ENCODE results near the gene NOL4L.

The NOL4L gene

DNA sequence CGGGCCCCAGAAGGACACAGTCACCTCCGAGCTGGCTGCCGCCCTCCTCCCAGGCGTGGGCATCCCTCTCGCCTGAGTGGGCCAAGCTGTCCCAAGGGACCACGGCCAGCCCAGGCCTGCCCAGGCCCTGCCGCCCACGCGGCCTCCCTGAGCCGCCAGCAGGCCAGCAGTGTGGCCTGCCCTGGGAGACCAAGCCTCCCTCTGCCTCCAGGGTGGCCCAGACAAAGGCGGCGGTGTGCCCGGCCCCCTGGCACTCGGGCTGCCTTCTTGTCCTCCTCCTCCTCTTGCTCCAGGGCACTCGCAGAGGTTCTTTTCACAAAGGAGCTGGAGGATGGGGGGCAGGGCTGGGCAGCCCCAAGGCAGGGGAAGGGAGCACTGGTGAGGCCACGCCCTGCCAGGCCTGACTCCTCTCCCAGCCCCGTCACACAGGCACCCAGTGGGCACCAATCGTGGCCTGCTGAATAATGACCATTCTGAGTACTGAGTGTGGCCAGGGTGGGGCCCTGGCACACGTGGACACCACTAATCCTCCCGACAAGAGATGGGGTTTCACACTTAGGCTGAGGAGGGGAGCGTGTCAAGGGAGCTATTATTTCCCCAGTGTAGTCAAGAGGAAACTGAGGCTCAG lies 25.3 kb downstream of the NOL4L start:
- DNase-seq: peak; percentile 84

DNA sequence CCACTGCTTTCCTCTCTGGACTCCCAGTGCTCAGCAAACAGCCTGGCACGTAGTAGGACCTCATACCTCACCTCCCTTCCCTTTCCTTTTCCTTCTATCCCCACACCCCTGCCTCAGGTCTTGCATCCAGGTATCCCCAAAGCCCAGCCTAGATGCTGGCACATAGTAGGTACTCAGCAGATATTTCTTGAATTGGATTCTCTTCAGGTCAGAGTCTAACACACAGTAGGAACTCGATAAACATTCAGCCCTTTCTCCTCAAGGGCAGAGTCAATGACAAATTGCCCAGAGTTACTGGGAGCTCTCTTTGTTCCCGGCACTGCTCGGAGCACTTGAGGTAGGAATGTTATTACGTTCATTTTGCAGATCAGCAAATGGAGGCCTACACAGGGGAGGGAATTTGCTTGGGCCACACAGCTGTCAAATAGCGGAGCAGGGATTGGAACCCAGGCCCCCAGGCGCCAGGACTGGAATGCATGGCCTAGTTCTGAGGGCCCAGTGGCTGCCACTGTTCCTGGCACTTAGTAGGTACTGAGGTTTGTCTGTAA lies 25.9 kb downstream of the NOL4L start:
- peak; percentile 67 for DNase-seq

DNA sequence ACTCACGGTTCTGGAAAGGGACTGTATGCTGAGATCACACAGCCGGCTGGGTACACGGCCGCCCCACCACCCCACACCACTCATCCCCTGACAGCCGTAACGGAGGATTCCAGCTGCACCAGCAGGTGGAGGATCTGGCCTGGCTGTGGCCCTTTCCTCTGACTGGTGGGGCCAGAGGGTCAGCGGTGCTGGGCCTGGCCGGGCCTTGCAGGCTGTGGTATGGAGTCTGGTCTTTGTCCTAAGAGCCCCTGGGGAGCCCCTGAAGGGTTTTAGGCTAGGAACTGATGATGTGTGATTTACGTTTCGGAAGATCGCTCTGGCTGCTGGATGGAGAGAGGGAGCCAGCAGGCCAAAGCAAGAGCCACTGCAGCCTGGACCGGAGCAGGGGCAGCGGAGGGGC lies 26.6 kb downstream of the NOL4L start:
- peak; percentile 24 for DNase-seq

DNA sequence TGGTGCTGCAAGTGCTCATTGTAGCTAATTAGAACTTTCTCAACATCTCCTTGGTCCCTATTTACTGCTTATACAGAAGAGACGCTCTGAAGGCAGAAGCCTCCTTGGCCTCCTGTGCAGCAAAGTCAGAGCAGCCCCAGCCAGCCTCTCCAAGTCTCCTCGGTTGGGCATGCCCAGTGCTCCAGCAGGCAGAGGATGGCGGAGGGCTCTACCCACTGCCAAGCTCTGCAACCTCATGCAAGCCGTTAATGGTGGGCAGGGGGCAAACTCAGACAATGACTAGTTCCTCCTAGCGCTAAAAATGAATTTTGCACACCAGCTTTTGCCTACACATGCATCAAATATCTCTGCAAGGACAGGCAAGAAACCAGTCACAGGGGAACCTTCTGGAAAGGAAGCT lies 27.8 kb downstream of the NOL4L start:
- no peak for DNase-seq

DNA sequence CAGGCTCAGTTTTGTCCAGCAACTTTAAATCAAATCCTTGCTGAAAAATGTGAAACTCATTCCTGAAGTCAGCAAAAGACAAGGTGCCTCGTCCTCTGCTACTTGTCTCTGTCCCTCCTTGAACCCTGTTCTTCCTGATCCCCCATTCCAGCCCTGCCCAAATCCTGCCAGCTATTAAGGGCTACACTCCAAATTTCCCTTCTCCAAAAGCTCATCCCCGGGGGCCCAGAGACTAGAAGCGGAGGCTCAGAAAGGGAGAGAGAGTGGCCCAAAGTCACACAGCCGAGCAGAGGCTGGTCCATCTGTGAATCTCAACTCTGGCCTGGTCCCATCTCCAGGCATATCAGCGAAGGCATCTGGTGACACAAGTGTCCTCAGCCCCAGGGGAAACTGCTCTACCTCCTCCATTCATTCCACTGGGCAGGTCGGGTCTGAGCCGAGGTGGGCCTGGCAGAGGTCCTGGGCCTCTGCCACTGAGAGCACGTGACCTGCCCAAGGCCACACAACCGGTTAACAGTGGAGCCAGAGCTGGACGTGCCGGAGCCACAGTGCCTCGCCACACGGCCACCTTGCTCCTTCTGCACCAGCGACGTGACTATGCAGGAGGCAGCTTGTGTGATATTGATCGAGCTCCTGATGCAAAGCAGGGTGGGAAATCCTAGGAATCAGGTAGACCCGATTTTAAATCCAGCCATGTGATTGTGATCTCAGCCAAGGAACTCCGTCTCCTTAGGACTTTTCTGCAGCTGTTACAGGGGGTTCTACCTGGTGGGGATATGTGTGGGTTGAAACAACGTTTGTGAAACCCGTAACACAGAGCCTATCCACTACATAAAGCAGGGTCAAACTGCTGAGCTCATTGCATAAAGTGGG lies 28.6 kb downstream of the NOL4L start:
- DNase-seq: no peak

DNA sequence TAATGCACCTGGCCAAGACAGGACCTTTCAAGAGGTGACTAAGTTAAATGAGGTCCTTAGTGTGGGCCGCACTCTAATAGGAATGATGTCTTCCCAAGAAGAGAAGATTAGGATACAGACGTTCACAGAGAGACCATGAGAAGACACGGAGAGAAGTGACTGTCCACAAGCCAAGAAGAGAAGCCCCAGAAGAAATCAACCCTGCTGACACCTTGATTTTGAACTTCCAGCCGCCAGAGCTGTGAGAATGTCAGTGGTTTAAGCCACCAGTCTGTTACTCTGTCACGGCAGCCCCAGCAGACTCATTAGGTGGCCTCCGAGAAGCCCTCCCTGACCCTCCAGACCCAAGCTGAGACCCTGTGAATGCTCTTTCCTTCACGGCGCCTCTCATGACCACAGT lies 29.5 kb downstream of the NOL4L start:
- no peak for DNase-seq

DNA sequence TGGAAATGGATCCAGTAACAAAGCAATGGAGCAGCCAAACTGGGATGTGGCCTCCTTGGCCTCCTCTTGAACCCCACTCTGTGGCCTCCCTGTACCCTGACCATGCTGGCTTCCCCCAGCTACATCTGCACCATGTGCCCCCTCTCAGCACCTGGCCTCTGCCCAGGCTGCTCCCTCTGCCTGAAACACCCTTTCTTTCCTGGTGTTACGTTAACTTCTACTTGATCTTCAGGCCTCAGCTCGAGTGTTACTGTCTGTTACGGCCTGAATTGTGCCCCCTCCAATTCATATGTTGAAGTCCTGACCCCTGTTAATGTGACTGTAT lies 30.2 kb downstream of the NOL4L start:
- DNase-seq: no peak

DNA sequence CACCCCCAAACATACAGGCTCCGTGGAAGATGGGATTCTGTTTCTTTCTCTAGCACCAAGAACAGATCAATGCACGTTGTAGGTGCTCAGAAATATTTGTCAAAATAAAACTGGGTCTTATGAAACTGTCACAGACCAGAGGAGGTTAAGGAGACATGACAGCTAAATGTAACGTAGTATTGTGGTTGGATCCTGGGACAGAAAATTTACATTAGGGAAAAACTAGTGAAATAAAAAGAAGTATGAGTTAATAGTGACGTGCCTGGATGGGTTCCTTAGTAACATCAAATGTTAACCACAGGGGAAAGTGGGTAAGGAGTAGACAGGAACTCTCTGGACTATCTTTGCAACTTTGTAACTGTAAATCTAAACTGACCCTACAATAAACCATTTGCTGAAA lies 31.5 kb downstream of the NOL4L start:
- no peak for DNase-seq

DNA sequence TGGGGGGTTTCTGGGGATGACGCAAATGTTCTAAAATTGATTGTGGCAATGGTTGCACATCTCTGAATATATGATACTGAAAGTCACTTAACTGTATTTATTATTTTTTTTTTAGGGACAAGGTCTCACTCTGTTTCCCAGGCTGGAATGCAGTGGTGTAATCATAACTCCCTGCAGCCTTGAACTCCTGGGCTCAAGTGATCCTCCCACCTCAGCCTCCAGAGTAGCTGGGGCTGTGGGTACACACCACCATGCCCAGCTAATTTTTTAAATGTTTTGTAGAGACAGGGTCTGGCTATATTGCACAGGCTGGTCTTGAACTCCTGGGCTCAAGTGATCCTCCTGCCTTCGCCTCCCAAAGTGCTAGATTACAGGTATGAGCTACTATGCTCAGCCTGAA lies 33.4 kb downstream of the NOL4L start:
- no peak for DNase-seq

DNA sequence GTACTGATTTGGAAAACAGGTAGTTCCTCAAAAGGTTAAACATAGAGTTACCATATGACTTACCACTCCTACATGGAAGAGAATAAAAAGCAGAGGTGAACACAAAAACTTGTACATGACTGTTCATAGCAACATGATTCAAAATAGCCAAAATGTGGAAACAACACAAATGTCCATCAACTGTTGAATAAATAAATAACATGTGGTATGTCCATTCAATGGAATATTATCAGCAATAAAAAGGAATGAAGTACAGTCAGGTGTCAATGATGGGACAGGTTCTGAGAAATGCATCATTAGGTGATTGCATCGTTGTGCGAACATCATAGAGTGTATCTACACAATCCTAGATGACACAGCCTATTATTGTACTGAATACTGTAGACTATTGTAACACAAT lies 35.3 kb downstream of the NOL4L start:
- no peak for DNase-seq

DNA sequence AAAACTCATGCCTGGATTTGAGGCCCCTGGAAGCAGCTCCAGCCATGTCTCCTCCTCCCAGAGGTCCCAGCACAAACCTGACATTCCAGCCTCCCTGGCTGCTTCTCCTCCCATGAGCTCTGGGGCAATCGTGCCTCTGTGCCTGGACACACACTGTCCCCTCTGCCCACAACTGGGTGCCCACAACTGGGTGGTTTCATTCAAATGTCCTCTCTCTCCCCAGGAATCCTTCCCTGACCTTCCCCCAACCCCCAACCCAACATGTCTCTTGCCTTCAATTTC lies 37.4 kb downstream of the NOL4L start:
- no peak for DNase-seq

DNA sequence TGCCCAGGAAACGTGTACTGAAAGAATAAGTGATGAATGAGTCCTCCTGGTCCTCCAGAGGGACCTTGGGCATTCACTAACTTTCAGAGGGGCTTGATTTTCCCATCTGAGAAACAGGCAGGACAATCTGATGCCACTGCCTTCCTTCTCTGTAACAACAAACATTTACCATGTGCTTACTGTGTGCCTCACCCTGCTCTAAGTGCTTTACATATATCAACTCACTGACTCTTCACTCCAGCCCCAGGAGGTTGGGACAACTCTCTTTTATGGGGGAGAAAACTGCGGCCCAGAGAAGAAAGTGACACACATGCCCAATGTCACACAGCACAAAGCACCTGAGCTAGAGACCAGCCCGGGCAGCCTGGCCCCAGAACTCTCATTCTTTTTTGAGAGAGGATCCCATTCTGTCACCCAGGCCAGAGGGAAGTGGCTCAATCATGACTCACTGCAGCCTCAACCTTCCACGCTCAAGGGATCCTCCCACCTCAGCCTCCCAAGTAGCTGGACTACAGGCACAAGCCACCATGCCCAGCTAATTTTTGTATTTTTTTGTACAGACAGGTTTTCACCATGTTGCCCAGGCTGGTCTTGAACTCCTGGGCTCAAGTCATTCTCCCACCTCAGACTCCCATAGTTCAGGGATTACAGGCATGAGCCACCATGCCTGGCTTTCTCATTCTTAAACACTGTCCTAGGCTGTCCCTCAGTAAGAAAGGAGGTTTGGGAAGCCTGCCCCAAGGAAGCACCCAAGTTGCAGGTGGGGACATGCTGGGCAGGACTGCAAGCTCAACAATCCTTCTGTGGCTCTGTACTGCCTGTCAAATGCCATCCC lies 38.0 kb downstream of the NOL4L start:
- DNase-seq: no peak

DNA sequence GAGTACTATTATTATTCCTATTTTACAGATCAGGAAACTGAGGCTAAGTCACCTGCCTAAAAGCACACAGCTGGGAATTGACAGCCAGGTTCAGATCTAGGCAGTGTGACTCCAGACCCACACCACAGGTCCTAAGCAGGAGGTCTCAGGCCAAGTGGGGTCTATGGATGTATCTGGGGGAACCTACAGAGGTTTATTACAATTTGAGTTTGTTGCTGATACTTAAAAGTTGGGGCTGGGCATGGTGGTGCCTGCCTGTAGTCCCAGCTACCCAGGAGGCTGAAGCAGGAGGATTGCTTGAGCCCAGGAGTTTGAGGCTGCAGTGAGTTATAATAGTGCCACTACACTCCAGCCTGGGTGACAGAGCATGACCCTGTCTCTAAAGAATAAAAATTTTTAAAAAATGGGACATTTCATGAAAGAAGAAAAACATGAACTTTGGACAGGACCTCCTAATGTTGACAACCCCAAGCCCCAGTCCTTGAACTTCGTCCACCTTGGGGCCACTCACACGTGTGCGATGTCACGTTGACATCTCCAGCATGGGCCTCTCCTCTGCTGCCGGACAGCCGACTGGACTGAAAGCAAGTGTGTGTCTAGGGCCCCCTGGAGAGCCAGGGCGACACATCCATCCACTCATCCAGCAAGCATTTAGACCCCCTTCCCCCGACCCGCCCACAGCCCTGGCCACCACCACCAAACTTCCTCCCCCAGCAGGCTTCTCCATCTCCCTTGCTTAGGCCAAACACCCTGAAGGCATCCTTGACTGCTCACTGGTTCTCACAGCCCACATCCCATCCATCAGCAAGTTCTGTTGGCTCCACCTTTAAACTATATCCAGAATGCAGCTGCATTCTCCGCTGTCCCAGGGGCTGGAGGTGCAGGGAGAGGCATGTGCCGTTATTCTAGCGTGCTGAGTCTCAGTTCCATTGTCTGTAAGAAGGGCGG lies 40.0 kb downstream of the NOL4L start:
- peak; percentile 42 for DNase-seq

DNA sequence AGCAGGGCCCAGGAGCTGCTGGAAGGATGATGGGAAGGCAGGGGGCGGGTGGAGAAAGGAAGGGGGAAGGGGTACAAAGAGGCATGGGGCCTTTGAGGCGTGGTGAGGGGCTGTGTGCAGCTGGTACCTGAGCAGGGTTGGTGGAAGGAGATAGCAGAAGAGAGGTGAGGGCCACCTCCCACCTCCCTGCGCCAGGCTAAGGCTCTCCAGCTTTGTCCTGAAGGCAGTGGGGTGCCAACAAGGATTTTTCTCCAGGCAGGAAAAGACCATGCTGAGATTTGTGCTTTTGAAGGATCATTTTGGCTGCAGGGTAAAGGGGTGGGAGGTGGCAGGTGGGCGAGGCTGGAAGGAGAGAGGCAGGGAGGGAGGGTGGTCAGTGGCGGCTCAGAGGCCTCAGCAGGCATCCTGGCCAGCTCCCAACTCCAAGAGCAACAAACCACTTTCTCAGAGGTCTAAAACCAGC lies 40.8 kb downstream of the NOL4L start:
- DNase-seq: peak; percentile 81

DNA sequence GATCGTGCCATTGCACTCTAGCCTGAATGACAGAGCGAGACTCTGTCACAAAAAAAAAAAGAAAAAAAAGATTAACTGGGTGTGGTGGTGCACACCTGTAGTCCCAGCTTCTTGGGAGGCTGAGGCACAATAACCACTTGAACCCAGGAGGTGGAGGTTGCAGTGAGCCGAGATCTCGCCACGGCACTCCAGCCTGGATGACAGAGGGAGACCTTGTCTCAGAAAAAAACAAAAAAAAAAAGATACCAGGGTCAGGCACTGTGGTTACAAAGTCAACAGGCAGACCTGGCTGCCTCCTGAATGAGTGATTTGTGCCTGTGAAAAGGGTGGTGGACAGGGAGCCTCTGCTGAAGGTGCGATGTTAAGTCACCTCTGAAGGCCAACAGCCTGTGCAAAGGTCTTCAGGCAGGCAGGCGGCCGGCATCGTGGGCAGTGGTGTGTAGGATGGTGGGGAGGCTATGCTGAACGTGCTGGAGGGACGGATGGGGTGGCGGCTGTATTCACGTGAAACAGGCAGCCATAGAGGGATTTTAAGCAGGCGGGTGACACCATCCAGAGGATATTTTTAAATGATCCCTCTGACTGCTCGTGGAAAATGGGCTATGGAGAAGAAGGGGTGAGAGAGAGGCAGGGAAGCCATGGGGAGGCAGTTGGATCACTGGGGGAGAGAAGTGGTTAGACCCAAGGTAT lies 41.4 kb downstream of the NOL4L start:
- no peak for DNase-seq

DNA sequence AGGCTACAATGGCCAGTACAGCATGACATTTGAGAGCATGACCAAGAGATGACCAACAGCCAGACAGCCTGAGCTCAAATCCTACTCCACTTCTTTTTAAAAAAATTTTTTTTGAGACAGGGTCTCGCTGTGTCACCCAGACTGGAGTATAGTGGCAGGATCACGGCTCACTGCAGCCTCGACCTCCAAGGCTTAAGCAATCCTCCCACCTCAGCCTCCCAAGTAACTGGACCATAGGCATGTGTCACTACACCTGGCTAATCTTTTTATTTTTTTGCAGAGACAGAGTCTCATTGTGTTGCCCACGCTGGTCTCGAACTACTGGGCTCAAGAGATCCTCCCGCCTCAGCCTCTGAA lies 42.9 kb downstream of the NOL4L start:
- DNase-seq: no peak

DNA sequence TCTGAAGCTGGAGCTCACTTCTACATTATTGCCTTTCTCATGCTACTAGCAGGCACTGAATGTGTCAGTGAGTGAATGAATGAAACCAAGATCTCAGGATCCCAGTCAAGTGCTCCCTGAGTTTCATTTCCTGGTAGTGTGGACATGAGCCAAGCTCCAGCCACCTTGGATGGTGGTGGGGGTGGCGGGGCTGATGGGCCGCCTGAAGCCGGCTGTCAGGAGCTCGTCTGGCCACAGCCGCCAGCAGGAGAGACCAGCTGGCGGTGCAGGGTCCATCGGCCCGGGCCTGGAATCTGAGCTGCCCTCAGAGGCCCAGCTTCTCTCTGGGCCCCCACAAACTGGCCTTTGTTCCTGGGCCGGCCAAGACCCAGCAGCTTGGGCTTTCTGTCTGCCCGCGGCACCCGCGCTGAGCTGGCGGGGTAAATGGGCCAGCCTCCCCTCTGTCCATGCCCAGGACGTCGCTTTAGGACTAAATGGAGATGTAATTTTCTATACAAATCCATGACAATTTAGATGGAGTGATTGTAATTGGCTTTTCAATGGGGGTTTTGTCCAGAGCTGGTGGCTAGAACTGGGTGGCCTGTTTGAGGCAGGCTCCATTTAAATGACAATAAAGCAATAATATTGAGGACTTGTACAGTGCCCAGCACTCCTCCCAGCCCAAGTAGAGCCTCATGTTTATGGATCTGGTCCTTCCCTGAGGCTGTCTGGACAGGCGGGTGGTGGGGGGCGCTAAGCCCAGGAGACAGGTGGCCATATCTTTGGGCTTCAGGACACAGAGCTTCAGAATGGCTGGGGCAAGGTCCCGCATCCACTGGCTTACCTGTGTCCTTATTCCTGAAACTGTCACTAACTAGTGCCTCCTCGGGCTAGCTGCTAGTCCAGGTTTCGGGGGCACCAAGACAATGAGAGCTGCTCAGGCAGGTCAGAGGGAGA lies 43.5 kb downstream of the NOL4L start:
- no peak for DNase-seq

DNA sequence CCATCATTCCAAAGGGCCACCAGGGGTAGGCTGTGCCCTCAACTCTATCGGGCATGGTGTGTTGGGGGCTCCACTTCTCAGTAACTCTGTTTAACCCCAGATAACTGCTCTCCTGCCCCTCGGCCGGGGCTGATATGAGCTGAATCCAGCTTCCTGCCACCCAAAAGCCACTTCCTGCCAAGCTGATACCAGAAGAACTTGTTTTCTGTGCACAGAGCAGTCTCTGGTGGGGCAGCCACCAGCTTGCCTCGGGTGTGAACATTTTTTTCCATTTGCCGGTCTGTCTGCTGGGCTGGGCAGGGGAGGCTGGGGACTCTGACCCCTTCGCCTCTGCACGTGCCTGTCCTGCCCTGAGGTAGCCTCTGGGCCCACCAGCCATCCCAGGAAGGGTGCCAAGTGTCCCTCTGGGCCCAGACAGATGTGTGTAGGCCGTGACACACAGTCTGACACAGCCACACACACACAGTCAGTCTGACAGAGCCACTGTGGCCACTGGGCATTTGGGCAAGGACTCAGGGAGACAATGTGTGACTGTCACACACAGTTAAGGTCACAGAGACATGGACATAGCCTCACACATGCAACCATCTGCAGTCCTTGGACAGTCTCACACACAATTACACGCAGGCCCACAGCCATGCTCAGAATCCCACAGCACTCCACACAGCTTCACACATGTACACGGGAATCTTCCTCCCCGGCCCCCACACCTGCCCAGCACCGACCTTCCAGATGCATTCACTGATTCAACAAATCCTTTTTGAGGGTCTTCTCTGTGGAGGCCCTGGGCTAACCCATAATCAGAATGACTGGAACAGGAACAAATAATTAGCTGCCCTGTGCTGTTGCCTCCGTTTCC lies 45.1 kb downstream of the NOL4L start:
- no peak for DNase-seq

DNA sequence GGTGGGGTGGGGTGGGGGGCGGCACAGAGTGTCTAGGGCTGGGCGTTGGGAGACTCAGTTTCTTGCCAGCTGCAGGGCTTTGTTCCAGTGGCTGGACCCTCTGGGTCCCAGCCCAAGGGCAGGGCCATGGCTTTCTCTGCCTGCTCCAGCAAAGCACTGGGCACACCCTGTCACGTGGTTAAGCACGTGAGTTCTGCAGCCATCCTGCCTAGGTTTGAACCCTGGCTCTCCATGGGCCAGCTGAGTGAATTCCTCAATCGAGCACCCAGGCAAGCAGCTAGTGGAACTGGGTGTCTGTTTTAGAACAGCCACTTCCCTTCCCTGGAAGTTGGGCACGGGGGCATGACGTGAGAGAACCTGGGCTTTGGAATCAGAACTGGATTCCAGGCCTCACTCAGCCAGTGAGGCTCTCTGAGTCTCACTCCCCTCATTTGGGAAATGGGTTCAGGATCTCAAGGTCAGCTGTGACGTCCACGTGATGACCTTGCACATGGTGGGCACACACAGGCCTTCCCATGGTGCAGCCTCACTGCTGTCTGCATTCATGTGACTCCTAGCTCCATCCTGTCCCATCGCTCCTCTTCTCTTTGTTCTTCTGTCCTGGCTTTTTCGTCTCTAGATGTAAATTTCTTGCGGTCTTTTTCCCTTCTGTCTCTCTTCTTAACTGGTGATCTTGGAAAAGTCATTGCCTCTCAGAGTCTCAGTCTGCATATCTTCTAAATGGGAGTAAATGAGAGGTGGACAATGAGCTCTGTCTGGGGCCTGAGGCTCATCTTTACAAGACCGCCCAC lies 45.9 kb downstream of the NOL4L start:
- DNase-seq: no peak
